Cerebellar cortex (tissue), 1 donor: ENCODE data around the gene LTBP3.

Experiments
- DNase-seq: peaks from one replicate; pipeline ENCODE4 v3.0.0-alpha.2; 2015; ENCODE audit warnings: low spot score

Gene LTBP3

DNA sequence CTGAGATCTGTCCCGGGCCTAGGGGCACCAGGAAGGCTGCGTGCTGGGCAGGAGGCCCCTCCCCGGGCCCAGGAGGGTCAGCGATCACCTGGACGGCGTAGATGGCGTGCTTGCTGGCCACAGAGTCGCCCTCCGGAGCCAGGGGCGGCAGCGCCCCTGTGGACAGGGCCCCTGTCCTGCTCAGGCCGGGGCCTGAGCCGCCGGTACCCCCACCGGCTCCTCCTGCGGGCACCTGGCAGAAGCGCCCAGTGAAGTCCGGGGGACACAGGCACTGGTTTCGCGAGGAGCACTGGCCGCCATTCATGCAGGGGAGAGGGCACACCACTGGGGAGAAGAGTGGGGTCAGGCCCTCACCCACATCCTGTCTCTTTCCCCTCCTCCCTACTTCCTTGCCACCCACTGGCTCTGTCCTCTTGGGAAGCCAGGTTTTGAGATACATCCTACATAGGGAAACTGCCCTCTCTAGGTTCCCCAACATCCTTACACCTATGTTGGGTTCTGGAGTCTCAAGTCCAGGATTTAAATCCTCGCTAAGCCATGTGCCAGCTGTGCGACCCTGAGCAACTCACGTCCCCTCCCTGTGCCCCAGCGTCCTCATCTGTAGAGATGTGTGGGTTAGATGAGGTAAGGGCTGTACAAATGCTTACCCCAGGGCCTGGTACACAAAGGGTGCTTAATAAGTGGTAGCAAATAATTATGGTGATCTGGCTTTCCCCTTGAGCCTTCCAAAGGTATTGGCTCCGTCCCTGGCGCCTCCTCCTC, 3.9 kb downstream of the LTBP3 start:
- DNase-seq, result no peak

DNA sequence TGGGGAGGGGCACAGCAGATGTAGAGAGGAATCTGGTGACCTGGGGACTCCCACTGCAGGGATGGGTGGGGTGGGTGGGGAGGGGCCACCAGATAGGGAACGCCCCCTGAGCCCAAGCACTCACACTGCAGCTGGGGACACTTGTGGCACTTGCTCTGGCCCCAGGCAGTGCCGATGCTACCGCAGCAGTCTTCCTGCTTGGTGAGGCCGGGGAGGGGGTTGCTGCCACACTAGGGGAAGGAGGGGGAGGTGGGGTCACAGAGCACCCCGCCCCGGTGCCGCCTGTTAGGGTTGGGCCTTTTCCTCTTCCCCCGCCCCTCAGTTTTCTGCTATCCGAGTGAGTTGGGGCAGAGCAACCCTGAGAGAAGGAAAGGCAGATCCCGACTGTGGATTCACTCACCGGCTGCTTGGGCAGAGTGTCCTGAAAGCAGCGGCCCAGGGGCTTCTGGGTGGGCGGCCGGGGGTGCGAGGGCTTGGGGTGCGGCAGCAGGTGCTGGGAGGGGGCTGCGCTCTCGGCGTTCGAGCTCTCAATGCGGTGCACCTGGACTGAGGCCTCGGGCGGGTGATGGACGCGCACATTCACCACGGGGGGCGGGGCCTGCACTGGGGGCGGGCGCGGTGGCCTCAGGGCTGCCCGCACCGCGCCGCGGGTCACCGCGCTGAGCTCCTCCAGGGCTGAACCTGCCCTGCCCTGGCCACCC, 4.7 kb downstream of the LTBP3 start:
- DNase-seq, result peak; percentile 61

DNA sequence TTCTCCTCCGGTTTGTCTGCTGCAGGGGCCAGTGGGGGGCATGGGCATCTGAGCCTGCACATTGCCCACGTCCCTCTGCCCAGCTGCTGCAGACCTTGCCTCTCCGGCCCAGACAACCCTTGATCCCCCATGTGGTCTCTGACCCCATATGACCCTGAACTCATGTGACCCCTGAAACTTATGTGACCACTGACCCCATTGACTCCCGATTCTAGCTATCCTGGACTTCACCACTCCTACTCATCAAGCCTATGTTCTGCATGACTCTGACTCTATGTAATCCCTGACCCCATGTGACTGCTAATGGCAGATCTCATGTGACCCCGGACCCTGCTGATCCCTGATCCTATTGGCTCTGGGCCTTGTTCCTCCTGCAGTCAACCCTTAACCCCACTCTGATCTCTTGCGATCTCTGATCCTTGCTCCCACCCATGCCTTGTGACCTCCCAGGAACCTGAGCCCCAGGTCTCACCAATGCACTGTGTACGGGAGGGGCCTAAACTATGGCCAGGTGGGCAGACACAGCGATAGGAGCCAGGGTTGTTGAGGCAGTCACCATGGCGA, 5.7 kb downstream of the LTBP3 start:
- no peak for DNase-seq

DNA sequence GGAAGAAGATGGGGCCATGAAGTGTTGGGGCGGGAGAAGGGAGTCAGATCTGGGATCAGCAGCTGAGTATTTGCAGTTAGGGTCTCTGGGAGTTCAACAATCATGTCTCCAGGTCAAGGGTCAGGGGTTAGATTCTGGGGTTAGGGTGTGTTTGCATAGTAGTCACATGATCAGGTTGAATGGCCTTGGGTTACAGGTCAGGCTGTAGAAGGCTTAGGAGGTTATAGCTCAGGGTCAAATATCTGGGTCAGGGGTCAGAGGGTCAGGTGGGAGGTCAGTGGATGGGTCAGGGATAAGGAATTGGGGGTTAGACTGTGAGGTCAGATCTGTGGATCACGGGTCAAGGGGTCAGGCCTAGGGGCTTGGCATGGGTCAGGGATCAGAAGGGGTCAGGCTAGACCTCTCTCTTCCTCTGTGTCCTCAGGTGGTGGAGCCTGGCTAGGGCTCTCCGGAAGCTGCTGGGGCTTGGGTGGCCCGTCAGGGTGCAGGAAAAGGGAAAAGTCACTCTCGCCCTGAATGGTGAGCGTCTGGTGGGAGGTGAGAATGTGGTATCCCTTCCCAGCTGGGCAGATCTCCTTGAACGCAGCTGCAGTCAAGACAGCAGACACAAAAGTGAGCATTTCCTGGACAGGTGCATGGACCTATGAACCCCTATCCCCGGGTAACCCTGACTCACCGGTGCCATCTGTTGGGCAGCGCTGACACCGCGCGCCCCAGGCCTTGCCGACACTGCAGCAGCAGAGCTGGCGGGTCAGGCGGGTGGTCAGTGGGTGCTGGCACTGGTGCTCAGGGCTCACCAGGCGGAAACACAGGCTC, 6.4 kb downstream of the LTBP3 start:
- peak; percentile 44 for DNase-seq

DNA sequence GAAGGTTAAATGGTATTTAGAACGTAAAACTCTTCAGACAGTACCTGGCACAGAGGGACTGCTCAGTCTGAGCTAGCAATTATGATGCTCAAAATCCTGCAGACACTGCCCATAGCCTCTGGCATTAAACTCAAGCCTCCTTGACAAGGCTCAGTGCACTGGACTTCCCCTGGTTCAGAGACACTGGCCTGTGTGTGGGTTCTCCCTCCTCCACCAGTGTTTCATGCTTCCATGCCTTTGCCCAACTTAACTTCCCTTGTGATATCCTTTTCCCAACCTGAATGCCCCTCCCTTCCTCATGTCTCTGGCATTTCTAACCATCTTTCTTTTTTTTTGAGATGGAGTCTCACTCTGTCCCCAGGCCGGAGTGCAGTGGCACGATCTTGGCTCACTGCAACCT, 9.1 kb downstream of the LTBP3 start:
- no peak for DNase-seq

DNA sequence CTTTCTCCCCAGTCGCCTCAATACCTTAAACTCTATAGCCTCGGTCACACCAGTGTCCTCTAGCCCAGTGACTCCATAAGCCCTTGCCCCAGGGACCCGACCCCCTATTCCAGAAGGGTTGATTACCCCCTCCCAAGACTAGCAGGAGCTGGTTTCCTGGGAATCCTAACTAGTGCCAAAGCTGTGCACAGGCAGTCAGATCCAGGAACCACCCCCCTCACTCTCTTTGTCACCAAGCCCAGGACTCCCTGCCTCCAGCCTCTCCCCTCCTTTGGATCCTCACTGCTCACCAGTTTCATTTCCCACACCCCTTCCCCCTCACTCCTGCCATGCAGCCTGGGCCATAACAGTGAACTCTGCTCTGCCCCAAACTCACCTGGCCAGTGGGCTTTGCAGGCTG, 9.8 kb downstream of the LTBP3 start:
- DNase-seq, result no peak

DNA sequence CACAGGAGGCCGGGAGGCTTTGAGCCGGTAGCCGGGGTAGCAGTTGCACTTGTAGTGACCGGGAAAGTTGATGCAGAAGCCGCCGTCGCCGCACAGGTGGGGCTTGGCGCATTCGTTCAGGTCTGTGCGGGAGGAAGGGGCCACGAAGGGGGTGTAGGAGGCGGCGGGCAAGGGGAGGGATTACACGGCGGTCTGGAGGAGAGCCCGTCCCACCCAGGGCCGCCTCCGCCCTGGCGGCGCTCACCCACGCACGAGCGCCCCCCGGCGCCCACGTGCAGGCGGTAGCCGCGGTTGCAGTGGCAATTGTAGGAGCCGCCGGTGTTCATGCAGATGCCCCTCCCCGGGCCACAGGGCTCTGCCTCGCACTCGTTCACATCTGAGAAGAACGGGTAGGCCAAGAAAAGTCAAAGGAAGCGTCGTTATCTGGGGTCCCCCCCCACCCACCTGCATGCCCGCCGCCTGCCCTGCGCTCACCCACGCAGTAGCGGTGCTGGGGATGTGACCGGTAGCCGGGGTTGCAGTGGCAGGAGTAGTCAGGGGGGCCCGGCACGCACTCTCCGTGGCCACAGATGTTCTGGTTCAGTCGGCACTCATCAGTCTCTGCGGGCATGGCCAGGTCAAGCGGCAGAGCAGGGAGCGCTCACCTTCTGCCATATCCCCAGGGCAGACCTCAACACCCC, 10.6 kb downstream of the LTBP3 start:
- DNase-seq, result no peak

DNA sequence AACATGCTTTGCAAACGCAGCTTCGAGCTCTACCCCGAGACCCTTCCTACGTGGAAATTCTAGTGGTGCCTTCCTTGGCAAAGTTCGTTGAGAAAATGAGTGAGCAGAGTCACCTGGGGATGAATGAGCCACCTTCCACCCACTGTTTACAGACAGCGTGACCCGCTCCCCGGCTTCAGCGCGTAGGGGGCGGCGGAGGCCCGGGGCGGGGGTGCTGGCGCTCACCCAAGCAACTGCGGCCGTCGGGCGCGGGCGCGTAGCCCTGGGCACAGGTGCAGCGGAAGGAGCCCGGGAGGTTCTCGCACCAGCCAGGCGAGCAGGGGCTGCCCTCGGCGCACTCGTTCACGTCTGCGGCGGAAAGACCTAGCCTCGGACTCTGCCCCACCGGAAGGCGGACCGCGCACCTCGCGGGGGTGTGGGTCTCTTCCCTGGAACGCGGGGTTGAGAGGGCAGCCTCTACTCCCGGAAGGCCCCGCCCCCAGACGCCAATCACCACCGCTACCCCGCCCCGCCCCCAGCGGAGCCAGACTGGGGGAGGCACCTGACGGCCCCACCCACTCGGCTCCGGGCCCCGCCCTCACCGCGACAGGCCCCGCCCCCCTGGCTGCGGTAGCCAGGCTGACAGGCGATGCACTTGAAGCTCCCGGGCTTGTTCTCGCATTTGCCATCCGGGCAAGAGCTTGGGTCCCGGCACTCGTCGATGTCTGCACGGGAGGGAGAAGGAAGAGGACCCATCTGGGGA, 11.8 kb downstream of the LTBP3 start:
- DNase-seq, result peak; percentile 62

DNA sequence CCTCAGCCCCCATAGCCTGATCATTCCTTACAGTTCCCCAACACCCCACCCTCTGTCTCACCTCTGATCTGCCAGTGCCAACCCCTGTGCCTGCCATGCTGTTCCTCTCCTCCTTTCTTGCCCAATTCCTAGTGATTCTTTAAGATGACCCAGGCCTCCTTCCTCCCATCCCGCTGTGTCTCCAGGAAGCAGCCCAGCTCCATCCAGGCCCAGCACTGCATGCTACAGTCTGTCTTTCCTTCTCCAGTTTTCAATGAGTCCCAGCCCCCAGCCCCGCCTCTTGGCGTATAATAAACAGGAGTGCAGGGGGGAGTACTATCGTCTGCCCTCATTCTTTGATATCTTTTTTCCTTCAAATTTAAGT, 12.3 kb downstream of the LTBP3 start:
- DNase-seq, result no peak

DNA sequence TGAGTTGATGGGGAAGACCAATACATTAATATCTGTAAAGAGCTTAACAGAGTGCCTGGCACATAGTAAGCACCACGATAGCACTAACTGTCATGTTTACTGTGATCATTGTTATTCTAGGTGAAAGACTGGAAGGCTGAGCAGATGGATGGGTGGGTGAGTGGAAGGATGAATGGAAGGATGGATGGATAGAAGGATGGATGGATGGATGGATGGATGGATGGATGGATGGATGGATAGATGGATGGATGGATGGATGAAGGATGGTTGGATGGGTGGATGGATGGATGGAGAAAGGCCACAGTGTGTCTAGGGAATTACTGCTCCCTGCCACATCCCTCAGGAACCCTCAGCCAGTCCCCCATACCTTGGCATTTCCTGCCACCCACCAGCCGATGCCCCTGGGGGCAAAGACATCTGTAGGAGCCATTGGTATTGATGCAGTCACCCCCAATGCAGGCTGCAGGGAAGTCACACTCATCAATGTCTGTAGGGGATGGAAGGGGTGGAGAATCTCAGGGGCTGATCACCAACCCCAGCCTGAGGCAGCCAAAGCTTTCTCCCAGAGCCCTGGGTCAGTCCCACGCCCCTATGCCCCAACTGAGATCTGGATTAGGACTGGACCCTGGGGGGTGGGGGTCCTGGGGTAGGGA, 15.3 kb downstream of the LTBP3 start:
- DNase-seq, result no peak

DNA sequence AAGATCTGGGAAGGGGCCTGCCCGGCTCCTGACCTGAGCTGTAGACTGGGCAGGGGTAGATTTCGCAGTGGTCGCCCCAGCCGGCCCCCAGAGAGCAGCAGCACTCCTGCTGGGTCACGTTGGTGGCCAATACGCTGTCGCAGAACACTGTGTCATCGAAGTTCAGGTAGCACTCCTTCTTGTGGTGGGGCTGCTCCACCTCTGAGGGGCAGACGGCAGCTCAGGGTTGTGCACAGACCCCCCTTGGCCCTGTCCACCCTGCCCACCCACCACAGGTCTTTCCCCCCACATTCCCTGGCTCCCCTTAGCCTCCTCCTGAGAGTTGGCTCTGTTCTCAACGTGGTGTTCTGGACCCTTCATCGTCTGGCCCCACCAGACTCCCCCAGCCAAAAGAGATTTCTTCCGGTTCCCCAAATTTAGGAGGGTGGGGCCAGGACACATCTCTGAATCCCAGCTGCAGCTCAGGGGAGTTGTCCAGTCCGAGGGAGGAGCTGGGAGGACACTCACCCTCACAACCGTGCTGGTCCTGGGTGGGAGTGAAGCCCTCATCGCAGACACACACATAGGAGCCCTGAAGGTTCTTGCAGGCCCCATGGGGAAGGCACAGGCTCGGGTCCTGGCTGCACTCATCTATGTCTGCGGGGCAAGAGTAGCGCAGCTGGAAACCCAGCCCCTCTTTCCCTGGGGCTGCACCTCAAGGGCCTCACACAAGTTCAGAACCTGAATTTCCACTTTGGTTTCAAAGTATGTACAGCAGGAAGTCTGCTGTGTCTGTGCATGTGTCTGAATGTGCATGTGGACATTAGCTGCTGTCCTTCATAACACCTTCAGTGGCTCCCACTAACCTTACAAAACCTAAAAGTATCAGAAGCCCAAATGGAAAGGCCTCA, 16.8 kb downstream of the LTBP3 start:
- DNase-seq, result no peak

DNA sequence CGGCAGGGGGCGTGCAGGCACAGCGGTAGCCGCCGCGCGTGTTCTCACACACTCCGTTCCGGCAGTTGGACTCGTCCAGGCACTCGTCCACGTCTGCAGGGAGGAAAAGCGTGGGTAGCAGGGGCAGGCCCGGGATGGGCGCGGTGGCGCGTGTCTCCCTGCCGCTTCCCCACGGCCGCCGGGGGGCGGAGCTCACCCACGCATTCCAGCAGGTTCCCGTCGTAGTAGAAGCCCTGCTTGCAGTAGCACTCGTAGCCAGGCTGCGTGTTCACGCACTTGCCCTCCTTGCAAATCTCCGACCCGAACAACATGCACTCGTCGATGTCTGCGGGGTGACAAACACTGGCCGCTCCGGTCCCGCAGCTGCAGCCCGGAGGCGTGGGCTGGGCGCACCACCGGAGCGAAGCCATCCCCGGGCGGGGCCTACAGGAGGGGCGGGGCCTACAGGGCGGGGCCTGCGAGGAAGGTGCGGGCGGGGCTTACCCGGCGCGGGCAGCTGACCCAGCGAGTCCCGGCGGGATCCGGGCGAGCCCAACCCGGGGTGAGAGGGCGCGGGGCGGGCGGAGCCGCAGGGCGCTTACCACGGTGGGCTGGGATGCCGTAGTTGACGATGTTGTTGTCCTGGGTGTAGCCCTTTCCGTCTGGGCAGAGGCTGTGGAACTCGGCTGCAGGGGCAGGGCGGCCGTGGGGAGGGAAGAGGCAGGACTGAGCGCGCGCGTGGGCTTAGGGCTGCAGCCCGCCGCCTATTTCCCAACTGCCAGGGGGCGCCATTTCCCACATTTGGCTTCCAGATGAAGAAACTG, 17.7 kb downstream of the LTBP3 start:
- peak; percentile 82 for DNase-seq

DNA sequence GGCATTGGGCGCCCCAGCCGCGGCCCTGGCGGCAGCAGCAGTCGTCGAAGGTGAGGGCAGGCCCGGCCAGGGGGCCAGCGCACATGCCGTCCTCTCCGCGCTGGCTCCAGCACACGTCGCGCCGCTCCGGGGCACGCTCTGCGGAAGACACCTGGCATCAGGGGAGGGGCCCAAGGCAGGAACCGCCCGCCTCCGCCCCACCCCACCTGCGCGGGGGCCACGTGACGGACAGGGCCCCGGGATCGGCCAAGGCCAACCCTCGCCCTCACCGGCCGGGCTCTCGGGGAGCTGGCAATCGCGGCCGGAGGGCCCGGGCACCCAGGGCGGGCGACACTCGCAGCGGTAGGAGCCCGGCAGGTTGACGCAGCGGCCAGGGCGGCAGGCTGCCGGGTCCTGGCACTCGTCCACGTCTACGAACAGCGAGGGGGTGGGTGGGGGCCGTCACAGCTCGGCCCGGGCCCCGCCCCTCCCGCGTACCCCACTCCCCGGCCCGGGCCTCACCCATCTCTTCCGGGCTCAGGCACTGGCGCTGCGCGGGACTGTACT, 18.3 kb downstream of the LTBP3 start:
- DNase-seq, result no peak

DNA sequence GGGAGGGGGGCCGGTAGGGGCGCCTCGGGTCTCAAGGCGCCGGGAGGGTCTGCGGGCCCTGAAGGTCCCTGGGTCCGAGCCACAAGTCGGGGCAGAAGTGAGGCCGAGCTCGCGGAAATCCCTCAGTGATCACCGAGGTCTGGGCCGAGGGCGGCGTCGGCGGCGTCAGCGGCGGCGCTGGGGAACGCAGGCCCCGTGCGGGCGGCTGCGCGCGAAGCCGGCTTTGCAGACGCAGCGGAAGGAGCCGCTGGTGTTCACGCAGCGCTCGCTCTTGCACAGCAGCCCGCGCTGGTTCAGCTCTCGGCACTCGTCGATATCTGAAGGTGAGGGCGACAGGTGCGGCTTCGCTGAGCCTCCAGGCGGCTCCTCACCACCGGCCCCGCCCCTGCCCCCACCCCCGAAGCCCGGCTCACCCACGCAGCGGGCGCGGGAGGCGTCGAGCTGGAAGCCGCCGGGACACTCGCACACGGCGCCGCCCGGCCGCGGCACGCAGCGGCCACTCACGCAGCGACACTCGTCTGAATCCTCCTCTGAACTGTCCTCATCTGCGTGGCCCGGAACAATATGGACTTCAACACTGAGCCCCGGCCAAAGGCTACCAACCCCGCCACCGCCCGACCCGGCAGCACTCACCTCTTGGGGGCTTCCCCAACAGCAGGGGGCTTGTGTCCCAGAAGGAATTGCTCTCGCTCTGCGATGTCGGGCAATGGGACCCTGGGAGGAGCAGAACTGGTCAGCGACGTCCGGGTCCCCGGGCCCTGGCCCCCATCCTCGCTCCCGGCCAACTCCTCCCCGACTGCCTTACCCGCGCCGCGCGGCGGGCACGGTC, 19.0 kb downstream of the LTBP3 start:
- no peak for DNase-seq

DNA sequence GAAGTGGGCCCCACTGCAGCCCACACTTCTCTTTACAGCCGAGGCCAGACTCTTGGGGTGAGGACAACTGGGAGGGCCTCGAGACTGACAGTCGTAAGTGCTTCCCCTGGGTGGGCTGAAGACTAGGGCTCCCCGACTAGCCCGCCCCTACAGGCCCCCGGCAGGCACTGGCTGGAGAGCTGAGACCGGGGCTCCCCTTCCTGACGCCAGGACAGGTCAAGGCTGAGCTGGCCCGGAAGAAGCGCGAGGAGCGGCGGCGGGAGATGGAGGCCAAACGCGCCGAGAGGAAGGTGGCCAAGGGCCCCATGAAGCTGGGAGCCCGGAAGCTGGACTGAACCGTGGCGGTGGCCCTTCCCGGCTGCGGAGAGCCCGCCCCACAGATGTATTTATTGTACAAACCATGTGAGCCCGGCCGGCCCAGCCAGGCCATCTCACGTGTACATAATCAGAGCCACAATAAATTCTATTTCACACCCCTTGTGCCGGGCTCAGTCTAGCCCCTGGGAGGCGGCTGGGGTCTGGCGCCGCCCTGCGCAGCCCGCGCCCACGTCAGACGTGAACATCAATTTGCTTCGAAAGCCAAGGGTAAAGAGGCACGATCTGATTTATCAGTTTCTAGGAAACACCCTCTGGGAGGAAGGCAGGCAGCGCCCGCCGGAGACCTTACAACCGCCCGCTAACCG, 19.8 kb downstream of the LTBP3 start:
- no peak for DNase-seq

DNA sequence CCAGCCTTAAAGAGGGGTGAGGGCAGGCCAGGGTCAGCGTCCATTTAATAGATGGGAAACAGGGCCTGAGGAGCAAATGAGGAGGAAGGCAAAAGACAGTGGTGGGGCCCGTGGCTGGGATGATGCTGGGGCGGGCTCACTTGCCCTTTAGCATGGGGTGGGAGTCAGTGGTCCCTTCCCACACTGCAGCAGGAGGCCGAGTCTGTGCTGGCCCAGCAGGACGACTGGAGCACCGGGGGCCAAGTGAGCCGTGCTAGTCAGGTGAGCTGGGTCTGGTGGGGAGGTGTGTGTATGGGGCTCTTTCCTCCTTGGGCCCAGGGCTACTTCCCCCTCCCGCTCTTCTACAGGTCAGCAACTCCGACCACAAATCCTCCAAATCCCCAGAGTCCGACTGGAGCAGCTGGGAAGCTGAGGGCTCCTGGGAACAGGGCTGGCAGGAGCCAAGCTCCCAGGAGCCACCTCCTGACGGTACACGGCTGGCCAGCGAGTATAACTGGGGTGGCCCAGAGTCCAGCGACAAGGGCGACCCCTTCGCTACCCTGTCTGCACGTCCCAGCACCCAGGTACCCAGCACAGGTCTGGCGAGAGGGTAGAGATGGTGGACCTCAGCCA, 20.4 kb downstream of the LTBP3 start:
- no peak for DNase-seq

DNA sequence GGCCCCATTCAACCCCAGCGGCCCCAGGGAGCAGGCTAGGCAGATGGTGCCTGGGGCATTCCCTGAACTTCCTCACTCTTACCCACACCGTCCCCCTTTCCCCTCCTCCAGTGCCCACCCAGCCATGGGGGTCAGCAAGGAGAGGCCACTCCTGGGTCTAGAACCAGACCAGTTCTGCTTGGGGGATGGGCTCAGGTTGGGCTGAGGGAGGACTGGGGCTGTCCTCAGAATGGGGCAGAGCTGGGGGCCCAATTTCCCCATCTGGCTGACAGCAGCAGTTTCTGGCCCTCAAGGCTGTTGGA, 20.9 kb downstream of the LTBP3 start:
- DNase-seq, result no peak
